IMR-90 (cell line): ENCODE measurements around the gene CAPZA2.

Source experiments
- BHLHE40 ChIP-seq: fragments of 150-350 bp; IDR thresholded peaks from 2 replicates; pipeline ENCODE4 v1.6.1; 2016; ENCODE audit warnings: mild to moderate bottlenecking, low read depth, low read length
- CEBPB ChIP-seq: IDR thresholded peaks from 2 replicates; pipeline ENCODE4 v1.6.1; 2012; ENCODE audit warnings: low read depth, low read length, improper control_type of control experiment
- MAFK ChIP-seq: IDR thresholded peaks from 2 replicates; pipeline ENCODE4 v1.6.1; 2012; ENCODE audit warnings: low read depth, low read length, improper control_type of control experiment
- TF ChIP-seq, protein P1 (sequence below): conservative IDR thresholded peaks from 2 replicates; pipeline ENCODE4 v1.5.1; 2012; ENCODE audit warnings: mild to moderate bottlenecking, low read depth, low read length, improper control_type of control experiment
- TF ChIP-seq, protein P2 (sequence below): fragments of 150-350 bp; IDR thresholded peaks from 2 replicates; pipeline ENCODE4 v1.6.1; 2016; ENCODE audit warnings: low read depth, mild to moderate bottlenecking, low read length, moderate library complexity, borderline replicate concordance
- TF ChIP-seq, protein P3 (sequence below): fragments of 150-350 bp; IDR thresholded peaks from 2 replicates; pipeline ENCODE4 v1.6.1; 2017; ENCODE audit warnings: mild to moderate bottlenecking, antibody characterized with exemption, low read length, low read depth

DNA sequence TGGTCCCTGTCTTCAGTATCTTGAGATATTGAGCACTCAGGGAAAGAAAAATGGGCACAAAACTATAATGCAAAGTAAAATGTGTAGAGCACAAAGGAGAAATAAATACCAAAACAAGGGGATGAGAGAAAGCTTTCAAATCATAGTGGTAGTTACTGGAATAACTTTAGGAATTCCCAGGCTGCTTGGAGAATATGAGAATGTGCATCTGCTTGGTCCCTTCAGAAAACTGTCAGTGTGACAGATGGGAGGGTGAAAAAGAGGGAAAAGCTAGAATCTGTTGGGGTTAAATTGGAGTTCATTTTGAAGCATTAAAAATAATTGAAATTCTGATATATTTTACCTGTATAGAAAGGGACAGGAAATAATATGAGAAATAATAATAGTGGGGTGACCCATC, 106.2 kb downstream of the CAPZA2 start:
- no peak for TF ChIP-seq MAFK
- no peak for TF ChIP-seq BHLHE40
- TF ChIP-seq, protein P1, sequence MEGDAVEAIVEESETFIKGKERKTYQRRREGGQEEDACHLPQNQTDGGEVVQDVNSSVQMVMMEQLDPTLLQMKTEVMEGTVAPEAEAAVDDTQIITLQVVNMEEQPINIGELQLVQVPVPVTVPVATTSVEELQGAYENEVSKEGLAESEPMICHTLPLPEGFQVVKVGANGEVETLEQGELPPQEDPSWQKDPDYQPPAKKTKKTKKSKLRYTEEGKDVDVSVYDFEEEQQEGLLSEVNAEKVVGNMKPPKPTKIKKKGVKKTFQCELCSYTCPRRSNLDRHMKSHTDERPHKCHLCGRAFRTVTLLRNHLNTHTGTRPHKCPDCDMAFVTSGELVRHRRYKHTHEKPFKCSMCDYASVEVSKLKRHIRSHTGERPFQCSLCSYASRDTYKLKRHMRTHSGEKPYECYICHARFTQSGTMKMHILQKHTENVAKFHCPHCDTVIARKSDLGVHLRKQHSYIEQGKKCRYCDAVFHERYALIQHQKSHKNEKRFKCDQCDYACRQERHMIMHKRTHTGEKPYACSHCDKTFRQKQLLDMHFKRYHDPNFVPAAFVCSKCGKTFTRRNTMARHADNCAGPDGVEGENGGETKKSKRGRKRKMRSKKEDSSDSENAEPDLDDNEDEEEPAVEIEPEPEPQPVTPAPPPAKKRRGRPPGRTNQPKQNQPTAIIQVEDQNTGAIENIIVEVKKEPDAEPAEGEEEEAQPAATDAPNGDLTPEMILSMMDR, result no peak
- TF ChIP-seq, protein P2, sequence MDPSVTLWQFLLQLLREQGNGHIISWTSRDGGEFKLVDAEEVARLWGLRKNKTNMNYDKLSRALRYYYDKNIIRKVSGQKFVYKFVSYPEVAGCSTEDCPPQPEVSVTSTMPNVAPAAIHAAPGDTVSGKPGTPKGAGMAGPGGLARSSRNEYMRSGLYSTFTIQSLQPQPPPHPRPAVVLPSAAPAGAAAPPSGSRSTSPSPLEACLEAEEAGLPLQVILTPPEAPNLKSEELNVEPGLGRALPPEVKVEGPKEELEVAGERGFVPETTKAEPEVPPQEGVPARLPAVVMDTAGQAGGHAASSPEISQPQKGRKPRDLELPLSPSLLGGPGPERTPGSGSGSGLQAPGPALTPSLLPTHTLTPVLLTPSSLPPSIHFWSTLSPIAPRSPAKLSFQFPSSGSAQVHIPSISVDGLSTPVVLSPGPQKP, result no peak
- TF ChIP-seq, protein P3, sequence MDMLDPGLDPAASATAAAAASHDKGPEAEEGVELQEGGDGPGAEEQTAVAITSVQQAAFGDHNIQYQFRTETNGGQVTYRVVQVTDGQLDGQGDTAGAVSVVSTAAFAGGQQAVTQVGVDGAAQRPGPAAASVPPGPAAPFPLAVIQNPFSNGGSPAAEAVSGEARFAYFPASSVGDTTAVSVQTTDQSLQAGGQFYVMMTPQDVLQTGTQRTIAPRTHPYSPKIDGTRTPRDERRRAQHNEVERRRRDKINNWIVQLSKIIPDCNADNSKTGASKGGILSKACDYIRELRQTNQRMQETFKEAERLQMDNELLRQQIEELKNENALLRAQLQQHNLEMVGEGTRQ, result no peak
- TF ChIP-seq CEBPB, result no peak
